GM06990 (cell line): ENCODE data around the gene DOCK7.

Source experiments
- DNase-seq: peaks from one replicate; pipeline ENCODE4 v3.0.0-alpha.2; 2011; ENCODE audit not compliant: insufficient read length; ENCODE audit errors: extremely low read depth
- H3K27me3 ChIP-seq: replicated peaks from 2 replicates; pipeline ENCODE4 v1.6.0; 2011; ENCODE audit warnings: low read length; ENCODE audit not compliant: control insufficient read depth, insufficient read depth
- H3K36me3 ChIP-seq: 2 replicates; pipeline ENCODE4 v1.5.1; 2011; ENCODE audit warnings: low read length; ENCODE audit not compliant: control insufficient read depth, insufficient read depth
- H3K4me3 ChIP-seq: replicated peaks from 2 replicates; pipeline ENCODE4 v1.5.1; 2011; ENCODE audit warnings: low read depth, mild to moderate bottlenecking, control low read depth, low read length
- TF ChIP-seq, protein P1 (sequence below): IDR thresholded peaks from 2 replicates; pipeline ENCODE4 v1.5.1; 2011; ENCODE audit warnings: low read length, control low read depth, mild to moderate bottlenecking, inconsistent platforms; ENCODE audit not compliant: insufficient read depth, poor library complexity, severe bottlenecking

DOCK7 gene

DNA sequence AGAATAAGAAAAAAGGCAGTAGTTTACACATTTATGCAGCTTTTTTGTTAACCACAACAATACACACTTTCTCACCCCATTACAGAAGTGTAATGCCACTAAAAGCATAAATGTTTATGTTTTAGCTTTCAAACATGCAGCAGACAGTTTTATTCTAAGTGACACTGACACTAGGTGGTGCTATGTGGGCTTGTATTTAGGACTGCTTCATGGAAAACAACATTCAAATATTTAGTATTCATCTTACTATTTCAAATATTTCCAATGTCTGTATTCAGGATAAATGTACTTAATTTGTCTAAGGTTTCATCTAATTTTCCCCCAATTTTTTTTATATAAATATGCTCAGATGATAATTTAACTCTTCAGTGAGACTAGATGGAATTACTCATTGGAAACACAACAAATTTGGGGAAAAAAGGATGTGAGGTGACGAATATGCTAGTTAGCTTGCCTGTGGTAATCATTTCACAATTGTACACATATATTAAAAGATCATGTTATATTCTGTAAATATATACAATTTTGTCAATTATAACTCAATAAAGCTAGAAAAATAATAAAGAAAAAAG is 179.9 kb downstream of the DOCK7 start:
- TF ChIP-seq, protein P1, sequence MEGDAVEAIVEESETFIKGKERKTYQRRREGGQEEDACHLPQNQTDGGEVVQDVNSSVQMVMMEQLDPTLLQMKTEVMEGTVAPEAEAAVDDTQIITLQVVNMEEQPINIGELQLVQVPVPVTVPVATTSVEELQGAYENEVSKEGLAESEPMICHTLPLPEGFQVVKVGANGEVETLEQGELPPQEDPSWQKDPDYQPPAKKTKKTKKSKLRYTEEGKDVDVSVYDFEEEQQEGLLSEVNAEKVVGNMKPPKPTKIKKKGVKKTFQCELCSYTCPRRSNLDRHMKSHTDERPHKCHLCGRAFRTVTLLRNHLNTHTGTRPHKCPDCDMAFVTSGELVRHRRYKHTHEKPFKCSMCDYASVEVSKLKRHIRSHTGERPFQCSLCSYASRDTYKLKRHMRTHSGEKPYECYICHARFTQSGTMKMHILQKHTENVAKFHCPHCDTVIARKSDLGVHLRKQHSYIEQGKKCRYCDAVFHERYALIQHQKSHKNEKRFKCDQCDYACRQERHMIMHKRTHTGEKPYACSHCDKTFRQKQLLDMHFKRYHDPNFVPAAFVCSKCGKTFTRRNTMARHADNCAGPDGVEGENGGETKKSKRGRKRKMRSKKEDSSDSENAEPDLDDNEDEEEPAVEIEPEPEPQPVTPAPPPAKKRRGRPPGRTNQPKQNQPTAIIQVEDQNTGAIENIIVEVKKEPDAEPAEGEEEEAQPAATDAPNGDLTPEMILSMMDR, result peak; percentile 49
- no peaks in the 10 kb centered on the region for H3K36me3 ChIP-seq
- H3K4me3 ChIP-seq, result no peak overlapping the region
- no peak for DNase-seq
- no peaks in the 10 kb centered on the region for H3K27me3 ChIP-seq

DNA sequence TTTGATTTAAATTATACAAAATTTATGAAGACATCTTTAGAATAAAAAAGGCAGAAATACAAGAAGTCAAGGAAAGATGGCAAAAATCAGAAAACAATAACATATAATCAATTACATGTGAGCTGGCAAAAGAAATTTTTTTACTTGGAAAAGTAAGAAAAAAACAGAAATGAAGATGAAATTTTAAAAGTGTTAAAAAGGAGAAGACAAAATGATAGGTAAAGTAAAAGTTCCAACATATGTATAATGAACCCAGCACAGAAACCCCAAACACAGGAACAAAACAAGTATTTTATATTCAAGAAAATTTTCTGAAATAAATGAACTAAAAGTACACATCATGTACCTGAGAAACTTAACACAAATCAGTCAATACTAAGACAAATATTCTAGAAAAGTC is 188.0 kb downstream of the DOCK7 start:
- Histone ChIP-seq H3K36me3 (no peaks in the 10 kb centered on the region), H3K4me3 (no peak overlapping the region), H3K27me3 (no peaks in the 10 kb centered on the region)
- no peak for DNase-seq
- TF ChIP-seq, protein P1, result no peak

DNA sequence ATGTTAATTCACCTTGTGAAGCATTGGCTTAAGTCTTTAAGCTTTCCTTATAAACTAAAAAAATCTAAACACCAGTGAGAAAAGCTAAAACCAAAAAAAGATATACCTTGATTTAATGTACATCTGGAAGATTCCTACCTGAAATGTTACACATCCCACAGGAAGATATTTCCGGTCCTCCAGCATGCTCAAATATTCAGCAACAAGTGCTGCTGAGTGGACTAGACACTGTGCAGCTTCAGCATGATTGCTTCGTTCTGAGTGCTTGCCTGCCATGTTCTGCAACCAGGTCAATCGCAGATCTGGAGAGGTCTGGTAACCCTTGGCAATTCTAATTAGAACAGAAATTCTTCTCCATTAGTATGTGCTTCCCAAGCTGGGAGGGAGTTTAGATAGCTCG is 194.0 kb downstream of the DOCK7 start:
- H3K36me3 ChIP-seq, result no peaks in the 10 kb centered on the region
- TF ChIP-seq, protein P1, result no peak
- no peak overlapping the region for H3K4me3 ChIP-seq
- no peak for DNase-seq
- no peaks in the 10 kb centered on the region for H3K27me3 ChIP-seq

DNA sequence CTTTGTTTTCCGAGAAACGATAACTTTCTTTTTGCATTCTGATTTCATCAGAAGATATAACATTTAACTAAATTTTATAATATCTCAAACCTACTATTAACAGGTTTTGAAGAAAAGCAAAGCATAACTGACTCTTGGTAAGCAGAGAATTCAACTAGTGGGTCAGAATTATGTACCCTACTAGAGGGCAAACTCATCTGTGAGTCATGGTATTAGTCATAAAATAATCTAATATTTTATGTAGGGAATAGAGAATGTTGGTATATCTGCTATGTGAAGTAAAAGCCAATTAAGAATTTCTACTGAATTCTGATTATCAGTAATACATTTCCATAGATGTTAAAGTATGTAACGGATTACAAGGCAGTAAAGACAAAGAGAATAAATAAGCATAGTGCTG is 194.5 kb downstream of the DOCK7 start:
- no peak for DNase-seq
- no peaks in the 10 kb centered on the region for H3K36me3 ChIP-seq
- H3K27me3 ChIP-seq, result no peaks in the 10 kb centered on the region
- TF ChIP-seq, protein P1, result no peak
- H3K4me3 ChIP-seq, result no peak overlapping the region

DNA sequence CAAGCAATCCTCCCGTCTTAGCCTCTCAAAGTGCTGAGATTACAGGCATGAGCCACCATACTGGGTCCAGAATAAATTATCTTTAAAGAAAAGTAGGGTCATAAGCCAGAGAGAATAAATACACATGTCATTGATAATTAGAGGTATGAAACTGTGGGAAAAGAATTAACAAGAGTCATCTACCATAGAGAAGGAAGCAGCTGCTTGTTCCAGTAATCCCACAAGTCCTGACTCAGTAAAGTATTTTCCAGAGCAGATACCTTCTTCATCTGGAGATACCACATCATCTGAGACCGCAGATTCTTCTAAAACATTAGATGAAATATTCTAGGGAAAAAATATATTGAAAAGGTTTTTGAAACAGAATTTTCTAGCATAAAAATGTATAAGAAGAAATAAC is 195.7 kb downstream of the DOCK7 start:
- H3K4me3 ChIP-seq, result no peak overlapping the region
- H3K27me3 ChIP-seq, result no peaks in the 10 kb centered on the region
- TF ChIP-seq, protein P1, result no peak
- no peak for DNase-seq
- no peaks in the 10 kb centered on the region for H3K36me3 ChIP-seq

DNA sequence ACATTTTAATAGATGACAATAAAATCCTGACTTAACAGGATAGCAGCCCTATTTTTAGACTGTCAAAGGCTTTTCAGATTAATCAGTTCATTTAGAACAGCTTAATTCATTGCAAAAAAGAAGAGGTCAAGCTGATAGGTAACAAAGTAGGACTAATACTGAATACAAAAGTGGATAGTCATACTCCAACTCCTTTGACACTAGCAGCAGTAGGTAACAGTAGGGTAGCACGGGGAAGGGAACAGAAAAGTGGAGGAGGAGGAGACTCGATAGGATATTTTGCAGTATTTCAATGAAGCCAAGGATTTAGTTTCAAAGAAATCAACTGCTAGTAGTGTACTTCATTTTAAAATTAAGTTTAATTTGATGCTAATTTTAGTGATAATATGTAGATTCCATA is 200.2 kb downstream of the DOCK7 start:
- TF ChIP-seq, protein P1, result no peak
- no peaks in the 10 kb centered on the region for H3K36me3 ChIP-seq
- H3K27me3 ChIP-seq, result no peaks in the 10 kb centered on the region
- no peak for DNase-seq
- H3K4me3 ChIP-seq, result no peak overlapping the region
